22Rv1 (cell line): ENCODE measurements around the gene COPG2.
"Not testable (repeated sequence)": the region's sequence is repeated elsewhere in the genome, so short reads cannot be mapped to it uniquely, and the experiment has no call there.

Experiments
- ZFX ChIP-seq: fragments of 450-650 bp; IDR thresholded peaks from 2 replicates; pipeline ENCODE4 v1.6.1; 2017; ENCODE audit warnings: antibody characterized with exemption, borderline replicate concordance
- TF ChIP-seq, protein P1 (sequence below): fragments of 450-650 bp; IDR thresholded peaks from 2 replicates; pipeline ENCODE4 v1.5.1; 2017; ENCODE audit warnings: mild to moderate bottlenecking

GRCh38 chr7:130607066-130607465, 61.5 kb downstream of the COPG2 start:
- TF ChIP-seq, protein P1, sequence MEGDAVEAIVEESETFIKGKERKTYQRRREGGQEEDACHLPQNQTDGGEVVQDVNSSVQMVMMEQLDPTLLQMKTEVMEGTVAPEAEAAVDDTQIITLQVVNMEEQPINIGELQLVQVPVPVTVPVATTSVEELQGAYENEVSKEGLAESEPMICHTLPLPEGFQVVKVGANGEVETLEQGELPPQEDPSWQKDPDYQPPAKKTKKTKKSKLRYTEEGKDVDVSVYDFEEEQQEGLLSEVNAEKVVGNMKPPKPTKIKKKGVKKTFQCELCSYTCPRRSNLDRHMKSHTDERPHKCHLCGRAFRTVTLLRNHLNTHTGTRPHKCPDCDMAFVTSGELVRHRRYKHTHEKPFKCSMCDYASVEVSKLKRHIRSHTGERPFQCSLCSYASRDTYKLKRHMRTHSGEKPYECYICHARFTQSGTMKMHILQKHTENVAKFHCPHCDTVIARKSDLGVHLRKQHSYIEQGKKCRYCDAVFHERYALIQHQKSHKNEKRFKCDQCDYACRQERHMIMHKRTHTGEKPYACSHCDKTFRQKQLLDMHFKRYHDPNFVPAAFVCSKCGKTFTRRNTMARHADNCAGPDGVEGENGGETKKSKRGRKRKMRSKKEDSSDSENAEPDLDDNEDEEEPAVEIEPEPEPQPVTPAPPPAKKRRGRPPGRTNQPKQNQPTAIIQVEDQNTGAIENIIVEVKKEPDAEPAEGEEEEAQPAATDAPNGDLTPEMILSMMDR = not testable (repeated sequence)
- not testable (repeated sequence) for TF ChIP-seq ZFX
